HG02938 (cell line): ENCODE results near the gene IGSF21.

Experiments used
- ATAC-seq: cut with Tn5 transposase; IDR thresholded peaks from one replicate; pipeline ENCODE4 v1.9.1; 2021; ENCODE audit warnings: mild to moderate bottlenecking, moderate library complexity; ENCODE audit not compliant: unreplicated experiment

The IGSF21 gene

GRCh38 chr1:18175051-18175450 is 67.5 kb downstream of the IGSF21 start:
- no peak for ATAC-seq

GRCh38 chr1:18175530-18176377 is 68.2 kb downstream of the IGSF21 start:
- ATAC-seq: no peak

DNA sequence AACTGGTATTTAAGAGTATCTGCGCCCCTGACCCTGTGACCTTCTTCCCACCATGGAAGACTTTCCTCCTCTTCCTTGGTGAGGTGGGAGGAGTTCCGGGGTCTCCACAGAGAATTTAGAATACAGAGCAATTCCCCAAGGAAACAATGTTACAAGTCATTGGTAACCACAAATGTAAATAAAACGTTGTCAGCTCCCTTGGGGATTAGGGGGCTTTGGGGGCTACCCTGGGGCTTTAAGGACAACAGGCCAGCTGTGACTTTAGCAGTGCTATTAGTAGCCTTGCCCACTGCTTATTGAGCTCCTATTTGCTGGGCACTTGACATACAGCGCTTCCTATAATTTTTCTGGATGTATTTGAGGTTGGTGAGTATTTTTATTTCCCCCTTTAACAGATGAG is 69.0 kb downstream of the IGSF21 start:
- ATAC-seq: no peak

GRCh38 chr1:18178111-18178510 is 70.5 kb downstream of the IGSF21 start:
- no peak for ATAC-seq

DNA sequence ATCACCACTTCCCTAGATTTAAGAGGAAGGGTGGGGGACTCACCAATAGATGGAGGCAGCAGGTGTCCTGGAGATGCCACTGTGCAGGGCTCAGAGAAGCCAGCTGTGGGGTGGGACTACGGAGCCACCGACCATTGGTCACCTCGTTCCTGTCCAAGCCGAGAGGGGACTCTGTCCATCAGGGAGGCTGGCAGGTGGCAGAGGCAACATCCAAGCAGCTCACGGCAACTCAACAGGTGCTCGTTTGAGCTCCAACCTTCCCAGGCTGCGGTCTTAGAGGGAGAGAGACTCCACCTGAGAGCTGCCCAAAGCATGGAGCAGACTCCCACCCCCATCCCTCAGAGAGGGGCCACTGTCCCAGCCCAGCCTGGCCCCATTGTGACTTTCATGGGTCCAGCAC is 71.4 kb downstream of the IGSF21 start:
- no peak for ATAC-seq

GRCh38 chr1:18182398-18183160 is 75.0 kb downstream of the IGSF21 start:
- ATAC-seq: no peak

- no peak for ATAC-seq
These were observed 75.9 kb downstream of the IGSF21 start for GRCh38 chr1:18183533-18183932.

GRCh38 chr1:18187054-18187453 is 79.5 kb downstream of the IGSF21 start:
- ATAC-seq: no peak

DNA sequence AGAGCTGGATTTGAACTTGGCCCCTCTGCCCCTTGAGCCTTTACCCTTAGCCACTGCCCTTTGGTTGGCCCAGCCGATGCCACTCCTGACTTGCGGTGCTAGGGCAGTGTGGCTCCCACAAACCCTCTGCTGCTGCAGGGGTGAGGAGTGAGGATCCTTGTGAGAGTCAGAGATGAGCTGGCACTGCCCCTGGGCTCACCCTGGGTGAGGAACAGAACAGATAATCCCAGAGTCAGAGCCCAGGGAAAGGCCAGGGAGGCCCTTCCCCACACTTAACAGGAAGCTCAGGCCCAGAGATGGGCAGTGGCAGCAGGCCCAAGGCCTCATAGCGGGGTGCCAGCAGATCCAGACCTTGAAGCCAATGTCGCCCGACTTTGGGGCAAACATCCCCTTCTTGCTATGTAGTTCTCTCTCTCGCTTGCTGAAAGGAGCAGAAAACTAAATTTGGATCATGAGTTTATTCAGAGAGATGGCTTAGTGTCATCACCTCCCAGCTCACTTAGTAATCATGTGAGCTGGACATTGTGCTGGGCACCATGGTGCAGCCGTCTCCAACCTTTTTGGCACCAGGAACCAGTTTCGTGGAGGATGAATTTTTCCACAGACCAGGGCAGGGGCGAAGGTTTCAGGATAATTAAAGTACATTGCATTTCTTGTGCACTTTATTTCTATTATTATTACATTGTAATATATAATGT is 81.4 kb downstream of the IGSF21 start:
- ATAC-seq: no peak

- no peak for ATAC-seq
These were observed 83.0 kb downstream of the IGSF21 start for GRCh38 chr1:18190598-18190997.

DNA sequence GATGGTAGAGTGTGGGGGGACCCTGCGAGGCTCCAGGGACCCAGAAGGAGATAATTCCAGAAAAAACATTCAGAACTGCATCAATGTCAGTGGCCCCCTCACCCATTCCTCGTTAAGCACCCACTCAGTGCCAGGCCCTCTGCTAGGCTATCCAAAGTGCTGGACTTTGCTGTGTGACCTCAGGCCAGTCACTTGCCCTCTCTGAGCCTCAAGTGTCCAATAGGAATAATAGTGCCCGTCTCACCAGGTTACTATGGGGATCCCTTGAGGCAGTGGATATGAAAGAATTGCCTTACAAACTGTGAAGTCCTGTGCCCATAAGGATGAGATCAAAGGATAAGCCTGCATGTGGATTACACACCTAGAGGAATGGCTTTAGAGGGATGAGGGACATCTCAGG is 83.4 kb downstream of the IGSF21 start:
- ATAC-seq: no peak

DNA sequence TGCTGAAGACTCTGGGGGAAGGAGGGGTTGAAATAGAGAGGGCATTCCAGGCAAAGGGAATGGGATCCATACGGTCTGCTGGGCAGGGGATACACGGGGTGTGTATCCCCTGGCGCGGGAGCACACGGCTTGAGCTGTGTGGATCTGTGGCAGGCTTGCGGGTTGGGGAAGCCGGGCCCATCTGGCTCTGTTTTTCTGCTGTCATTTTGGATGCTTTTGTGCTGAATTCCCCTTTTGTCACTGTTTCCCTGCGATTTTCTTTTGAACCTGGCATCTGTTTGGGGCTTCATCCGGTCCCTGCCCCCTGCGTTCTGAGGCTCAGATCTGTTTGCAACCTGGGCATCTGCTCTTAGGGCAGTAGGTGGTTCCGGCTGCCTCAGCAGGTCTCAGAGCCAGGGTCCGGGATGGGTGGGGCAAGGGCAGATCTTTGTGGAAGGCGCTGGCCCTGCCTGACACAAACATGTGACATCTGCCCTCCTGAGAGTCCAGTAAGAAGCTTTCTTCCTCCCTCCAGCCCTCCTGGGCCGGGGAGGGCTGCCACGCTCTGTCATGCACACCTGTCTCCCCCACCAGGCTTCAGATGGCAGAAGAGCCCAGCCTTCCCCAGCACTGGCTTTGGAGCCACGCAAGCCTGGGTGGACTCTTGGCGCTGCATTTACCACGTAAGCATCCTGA is 84.0 kb downstream of the IGSF21 start:
- ATAC-seq: no peak

DNA sequence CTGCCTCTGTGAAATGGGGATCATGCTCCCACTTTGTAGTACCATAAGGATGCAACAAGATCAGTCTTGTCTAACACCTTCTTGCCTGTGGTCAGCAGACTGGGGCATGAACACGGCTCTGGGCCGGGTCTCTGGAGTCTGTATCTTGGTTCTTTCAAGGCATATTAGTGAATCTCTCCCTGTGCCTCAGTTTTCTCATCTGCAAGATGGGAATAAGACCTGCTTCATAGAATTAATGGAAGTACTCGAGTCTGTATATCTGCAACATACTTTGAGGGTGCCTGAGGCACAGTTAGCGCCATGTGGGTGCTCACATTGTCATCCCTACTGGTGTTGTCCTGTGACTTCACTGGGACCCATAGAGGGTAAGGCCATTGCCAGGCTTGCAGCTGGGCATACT is 84.6 kb downstream of the IGSF21 start:
- ATAC-seq: no peak

DNA sequence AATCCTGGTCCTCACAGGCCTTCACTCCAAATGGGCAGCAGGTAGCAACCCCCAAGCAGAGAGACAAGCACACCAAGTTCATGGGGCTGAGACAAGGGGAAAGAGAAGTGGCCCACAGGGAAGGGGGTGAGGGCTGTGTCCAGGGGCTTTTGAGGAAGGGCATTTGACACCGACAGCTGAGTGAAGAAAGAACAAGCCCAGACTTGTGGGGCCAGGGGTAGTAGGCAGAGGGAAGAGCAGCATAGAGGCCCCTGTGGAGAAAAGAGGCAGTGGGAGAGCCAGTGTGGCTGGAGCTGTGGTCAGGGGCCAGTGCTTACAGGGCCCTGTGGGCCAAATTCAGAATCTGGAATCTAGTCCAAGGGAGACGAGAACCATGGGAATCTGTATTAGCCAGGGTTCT is 85.4 kb downstream of the IGSF21 start:
- ATAC-seq: no peak

DNA sequence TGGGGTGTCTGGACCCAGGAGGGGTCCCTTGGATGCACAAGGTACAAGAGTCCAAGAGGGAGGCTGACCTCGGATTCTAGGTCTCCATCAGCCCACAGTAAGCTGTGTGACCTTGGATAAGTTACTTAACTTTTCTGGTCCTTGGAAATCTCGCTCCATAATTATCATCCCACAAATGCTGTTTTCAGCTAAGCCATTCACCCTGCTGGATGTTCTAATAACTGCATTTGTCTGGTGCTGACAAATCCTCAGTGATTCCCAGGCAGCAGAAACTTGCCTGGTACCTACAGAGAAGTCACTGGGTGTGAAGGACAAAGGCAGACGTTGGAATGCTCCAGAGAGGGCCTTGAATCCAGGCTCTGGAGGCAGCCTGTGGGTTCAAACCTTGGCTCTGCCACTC is 89.7 kb downstream of the IGSF21 start:
- no peak for ATAC-seq

- no peak for ATAC-seq
These were observed 90.7 kb downstream of the IGSF21 start for GRCh38 chr1:18198260-18198659.

GRCh38 chr1:18199462-18199861 is 91.9 kb downstream of the IGSF21 start:
- ATAC-seq: no peak

DNA sequence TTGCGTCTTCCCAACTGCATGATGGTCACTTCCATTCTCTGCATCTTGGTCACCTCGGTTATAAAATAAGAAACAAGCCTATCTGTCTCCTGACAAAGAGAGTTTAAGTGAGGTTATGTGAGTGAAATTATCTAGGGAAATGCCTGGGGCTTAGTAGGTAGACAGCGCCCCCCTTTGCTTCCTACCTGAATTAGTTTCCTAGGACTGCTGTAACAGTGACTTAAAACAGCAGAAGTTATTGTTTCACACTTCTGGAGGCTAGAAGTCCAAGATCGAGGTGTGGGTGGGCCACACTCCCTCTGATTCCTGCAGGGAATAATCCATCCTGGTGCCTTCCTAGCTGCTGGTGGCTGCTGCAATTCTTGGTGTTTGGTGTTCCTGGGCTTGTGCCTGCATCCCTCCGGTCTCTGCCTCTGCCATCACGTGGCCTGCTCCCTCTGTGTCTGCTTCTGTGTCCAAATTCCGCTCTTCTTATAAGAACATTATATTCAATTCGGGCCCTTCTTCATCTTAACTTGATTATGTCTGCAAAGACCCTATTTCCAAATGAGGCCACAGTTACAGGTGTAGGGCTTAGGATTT is 92.6 kb downstream of the IGSF21 start:
- ATAC-seq: no peak

DNA sequence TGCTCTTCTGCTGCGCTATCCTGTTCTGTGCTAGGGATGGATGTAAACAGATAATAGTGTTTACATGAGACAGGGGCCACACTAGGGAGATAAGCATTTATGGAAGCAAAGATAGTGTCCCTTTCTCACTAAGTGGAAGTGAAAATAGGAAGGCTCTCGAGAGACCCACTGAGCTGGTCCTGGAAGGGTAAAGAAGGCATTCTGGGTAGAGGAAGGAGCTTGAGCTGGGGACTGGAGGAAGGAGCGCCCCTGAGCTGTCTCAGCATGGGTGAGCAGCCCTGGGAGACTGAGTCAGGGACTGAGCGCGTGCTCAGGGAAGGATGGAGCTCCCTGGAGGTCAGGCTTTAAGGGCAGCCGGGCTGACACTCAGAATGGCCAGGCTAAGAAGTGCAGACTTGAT is 93.3 kb downstream of the IGSF21 start:
- ATAC-seq: no peak

- no peak for ATAC-seq
These were observed 94.6 kb downstream of the IGSF21 start for GRCh38 chr1:18201997-18202719.
